ENCODE data around the gene BAAT.

DNA sequence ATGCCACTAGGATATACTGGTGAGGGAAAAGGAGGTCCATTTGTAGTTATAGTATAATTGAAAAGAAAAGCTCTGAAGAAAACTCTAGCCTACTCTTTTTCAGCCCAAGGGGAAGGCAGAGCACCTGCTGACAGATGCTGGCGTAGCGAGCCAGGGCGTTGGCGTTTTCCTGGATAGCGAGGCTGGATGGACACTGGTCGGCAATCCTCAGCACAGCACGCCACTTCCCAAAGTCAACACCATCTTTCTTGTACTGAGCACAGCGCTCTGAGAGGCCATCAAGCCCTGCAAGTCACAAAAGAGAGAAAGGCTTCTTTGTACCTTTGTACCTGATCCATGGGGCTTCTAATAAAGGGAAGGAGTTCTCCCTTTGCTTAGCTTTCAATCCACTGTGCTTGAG is 42.6 kb upstream of the BAAT start:
- TF ChIP-seq EZH2 (IDR thresholded peaks at IDR 0.05) (no peak), POLR2AphosphoS5 (IDR thresholded peaks at IDR 0.05; ENCODE audit: borderline replicate concordance, low read depth, low read length) (no peak), FOXP2 (optimal IDR thresholded peaks at IDR 0.05; ENCODE audit: control extremely low read depth, extremely low read length, insufficient read depth) (no peak)
